Right renal pelvis (tissue), 4 donors: ENCODE results near the gene SLAMF6. TPM values are rescaled to one million over a fixed set of nuclear protein-coding genes. Genes with fewer than 3 reads are reported as not detected.
"Not testable (repeated sequence)": the region's sequence is repeated elsewhere in the genome, so short reads cannot be mapped to it uniquely, and the experiment has no call there.

Experiments
- DNase-seq, 4 donors: peaks; one replicate each; pipeline ENCODE4 v3.0.0-alpha.2; 2013; ENCODE audit warnings: low read depth in 4 of 4, low spot score in 3 of 4, missing footprints in 1 of 4
- polyA plus RNA-seq, 4 donors: library from polyadenylated mRNA; unstranded; fragments of 120-200 nt; gene quantifications; one replicate each; pipeline ENCODE4 v1.2.1, GENCODE V29; 2013; ENCODE audit not compliant: insufficient read length in 4 of 4

The SLAMF6 gene
- polyA plus RNA-seq, 4 donors: 0.06 to 0.21 (median 0.10) TPM

GRCh38 chr1:160517519-160517918 is 5.5 kb downstream of the SLAMF6 start:
- not testable (repeated sequence) for DNase-seq

GRCh38 chr1:160515908-160516307 is 7.1 kb downstream of the SLAMF6 start:
- not testable (repeated sequence) for DNase-seq

GRCh38 chr1:160504651-160505050 is 18.4 kb downstream of the SLAMF6 start:
- no peak for DNase-seq

GRCh38 chr1:160503087-160503486 is 20.0 kb downstream of the SLAMF6 start:
- DNase-seq: no peak

GRCh38 chr1:160500321-160500990 is 22.6 kb downstream of the SLAMF6 start:
- DNase-seq: no peak

GRCh38 chr1:160499631-160500030 is 23.4 kb downstream of the SLAMF6 start:
- DNase-seq: no peak

- DNase-seq: not testable (repeated sequence)
Observed at GRCh38 chr1:160498301-160499065, 24.6 kb downstream of the SLAMF6 start.

GRCh38 chr1:160496334-160496733 is 26.7 kb downstream of the SLAMF6 start:
- DNase-seq: no peak

- no peak for DNase-seq
Observed at GRCh38 chr1:160494620-160495019, 28.4 kb downstream of the SLAMF6 start.

- no peak for DNase-seq
Observed at GRCh38 chr1:160492617-160493016, 30.4 kb downstream of the SLAMF6 start.

- no peak for DNase-seq
Observed at GRCh38 chr1:160491981-160492380, 31.1 kb downstream of the SLAMF6 start.

GRCh38 chr1:160491017-160491416 is 32.0 kb downstream of the SLAMF6 start:
- no peak for DNase-seq

GRCh38 chr1:160489513-160490261 is 33.4 kb downstream of the SLAMF6 start:
- peak in 1 of 4 donors; percentile 2 for DNase-seq

- no peak for DNase-seq
Observed at GRCh38 chr1:160488347-160489058, 34.6 kb downstream of the SLAMF6 start.

- DNase-seq: no peak
Observed at GRCh38 chr1:160486453-160486852, 36.6 kb downstream of the SLAMF6 start.

- DNase-seq: no peak
Observed at GRCh38 chr1:160483505-160484185, 39.4 kb downstream of the SLAMF6 start.

GRCh38 chr1:160481979-160482596 is 41.0 kb downstream of the SLAMF6 start:
- DNase-seq: no peak

- not testable (repeated sequence) for DNase-seq
Observed at GRCh38 chr1:160480781-160481180, 42.3 kb downstream of the SLAMF6 start.

GRCh38 chr1:160479091-160479490 is 44.0 kb downstream of the SLAMF6 start:
- DNase-seq: not testable (repeated sequence)
